PC-9 (cell line): ENCODE data around the gene TMEM109. TPM values are rescaled to one million over a fixed set of nuclear protein-coding genes. Genes with fewer than 3 reads are reported as not detected.

Experiments used
- BruUV-seq: library from RNA; stranded (reverse); fragments of 400-500 nt; replicated peaks from 2 replicates; lab custom pipeline; 2021; lab: Mats Ljungman, UMichigan
- CTCF ChIA-PET: fragments of 300-600 bp; sonication (Branson Sonifier 250); formaldehyde crosslinking; loops from one replicate; lab custom pipeline; 2022; ENCODE audit warnings: antibody characterized with exemption; lab: Charles Lee
- POLR2A ChIA-PET: fragments of 300-600 bp; sonication (Branson Sonifier 250); formaldehyde crosslinking; loops from one replicate; lab custom pipeline; 2022; ENCODE audit warnings: antibody characterized with exemption; ENCODE audit not compliant: unreplicated experiment; lab: Charles Lee
- DNase-seq, 2 experiments: peaks; one replicate each; pipeline versions ENCODE4 v3.0.0 to v3.0.0-alpha.2; 2015 to 2022; ENCODE audit warnings: mixed read lengths in 1 of 2
- H2AFZ ChIP-seq: fragments of 200-600 bp; sonication (generic); 2 replicates; pipeline ENCODE4 v1.8.1; 2017; ENCODE audit warnings: antibody characterized with exemption
- H3F3A ChIP-seq: fragments of 200-600 bp; sonication (generic); 2 replicates; pipeline ENCODE4 v1.8.1; 2017; ENCODE audit warnings: antibody characterized with exemption, mild to moderate bottlenecking, low read depth; ENCODE audit not compliant: insufficient read depth
- H3K27ac ChIP-seq: fragments of 200-600 bp; sonication (generic); 2 replicates; pipeline ENCODE4 v1.6.1; 2016; ENCODE audit warnings: mixed run types
- H3K27me3 ChIP-seq: fragments of 200-600 bp; sonication (generic); 2 replicates; pipeline ENCODE4 v1.6.1; 2016; ENCODE audit warnings: low read depth, mixed run types; ENCODE audit not compliant: insufficient read depth
- H3K36me3 ChIP-seq: fragments of 200-600 bp; sonication (generic); 2 replicates; pipeline ENCODE4 v1.6.1; 2016; ENCODE audit warnings: low read depth, mixed run types
- H3K4me1 ChIP-seq: fragments of 200-600 bp; sonication (generic); replicated peaks from 2 replicates; pipeline ENCODE4 v1.6.1; 2016; ENCODE audit warnings: mixed run types; ENCODE audit not compliant: insufficient read depth
- H3K4me2 ChIP-seq: fragments of 200-600 bp; sonication (generic); 2 replicates; pipeline ENCODE4 v1.6.1; 2017; ENCODE audit warnings: mixed run types
- H3K4me3 ChIP-seq: fragments of 200-600 bp; sonication (generic); 2 replicates; pipeline ENCODE4 v1.6.1; 2016; ENCODE audit warnings: mixed run types
- H3K79me2 ChIP-seq: fragments of 200-600 bp; sonication (generic); 2 replicates; pipeline ENCODE4 v1.6.1; 2017; ENCODE audit warnings: low read depth, mixed run types
- H3K9me2 ChIP-seq: fragments of 200-600 bp; sonication (generic); 2 replicates; pipeline ENCODE4 v1.8.1; 2017; ENCODE audit warnings: mild to moderate bottlenecking; ENCODE audit not compliant: insufficient read depth
- H3K9me3 ChIP-seq: fragments of 200-600 bp; sonication (generic); 2 replicates; pipeline ENCODE4 v1.8.1; 2016; ENCODE audit warnings: low read depth; ENCODE audit not compliant: insufficient read depth
- H4K20me1 ChIP-seq: fragments of 200-600 bp; sonication (generic); 2 replicates; pipeline ENCODE4 v1.8.1; 2017; ENCODE audit not compliant: insufficient read depth
- CTCF ChIP-seq: fragments of 200-600 bp; sonication (generic); conservative IDR thresholded peaks from 2 replicates; pipeline ENCODE4 v1.6.1; 2017; ENCODE audit warnings: mixed run types, antibody characterized with exemption, mild to moderate bottlenecking, moderate library complexity
- EZH2 ChIP-seq: fragments of 200-600 bp; sonication (generic); IDR thresholded peaks from 2 replicates; pipeline ENCODE4 v1.8.0; 2017; ENCODE audit warnings: antibody characterized with exemption, low read depth
- intact Hi-C: fragments of 100-400 bp; cut with micrococcal nuclease; formaldehyde crosslinking; loops from one replicate; pipeline ENCODE4 v1.10.0; 2022; ENCODE audit not compliant: unreplicated experiment
- total RNA-seq: library from RNA; stranded (reverse); gene quantifications from 2 replicates; pipeline ENCODE4 v1.2.3, GENCODE V29; 2021

TMEM109 gene
- total RNA-seq, 1 experiment from 2014 or later: 105 TPM

- Histone ChIP-seq H3K4me3 (no peak overlapping the region), H4K20me1 (no peaks in the 10 kb centered on the region), H3K27ac (no peak overlapping the region), H2AFZ (no peak overlapping the region), H3K36me3 (no peaks in the 10 kb centered on the region), H3K9me2 (no peaks in the 10 kb centered on the region), H3F3A (no peaks in the 10 kb centered on the region), H3K4me1 (no peaks in the 10 kb centered on the region), H3K27me3 (no peaks in the 10 kb centered on the region), H3K4me2 (no peak overlapping the region), H3K9me3 (no peaks in the 10 kb centered on the region), H3K79me2 (no peaks in the 10 kb centered on the region)
- ChIA-PET CTCF (no interaction called here), POLR2A (no interaction called here)
- intact Hi-C loops: no loop called here
- TF ChIP-seq EZH2: no peak
- no peak for TF ChIP-seq CTCF
- no peak for DNase-seq
- BruUV-seq: no TSS peak
These were observed 40.5 kb downstream of the TMEM109 start for GRCh38 chr11:60954421-60954820.

GRCh38 chr11:60955571-60955970, 41.6 kb downstream of the TMEM109 start:
- Histone ChIP-seq H3K9me3 (no peaks in the 10 kb centered on the region), H3K36me3 (no peaks in the 10 kb centered on the region), H4K20me1 (no peaks in the 10 kb centered on the region), H3K4me3 (no peak overlapping the region), H3K9me2 (no peaks in the 10 kb centered on the region), H3K27me3 (0 out of 2 replicates have a peak, but pooled peaks cover 2% of the 10 kb centered on the region), H3K4me1 (0 out of 2 replicates have a peak, but pooled peaks cover 4% of the 10 kb centered on the region), H3K27ac (no peak overlapping the region), H3K79me2 (no peaks in the 10 kb centered on the region), H3F3A (no peaks in the 10 kb centered on the region), H3K4me2 (no peak overlapping the region), H2AFZ (no peak overlapping the region)
- TF ChIP-seq EZH2 (no peak), CTCF (no peak)
- BruUV-seq: no TSS peak
- no peak for DNase-seq
- ChIA-PET CTCF (no interaction called here), POLR2A (no interaction called here)
- intact Hi-C loops: no loop called here

GRCh38 chr11:60957188-60957587, 43.2 kb downstream of the TMEM109 start:
- CTCF ChIA-PET: no interaction called here
- no peaks in the 10 kb centered on the region for H3K9me3 ChIP-seq

More at GRCh38 chr11:60957188-60957587, 43.2 kb downstream of the TMEM109 start:
- Histone ChIP-seq H3K27ac (no peak overlapping the region), H2AFZ (no peak overlapping the region), H3F3A (no peaks in the 10 kb centered on the region), H3K4me1 (0 out of 2 replicates have a peak, but pooled peaks cover 4% of the 10 kb centered on the region), H3K9me2 (no peaks in the 10 kb centered on the region), H4K20me1 (no peaks in the 10 kb centered on the region), H3K36me3 (no peaks in the 10 kb centered on the region), H3K27me3 (peaks cover 10% of the 10 kb centered on the region; the same call in 1 of the 2 replicates), H3K4me3 (no peak overlapping the region), H3K4me2 (no peak overlapping the region), H3K79me2 (no peaks in the 10 kb centered on the region)
- TF ChIP-seq CTCF (no peak), EZH2 (no peak)
- BruUV-seq: no TSS peak
- POLR2A ChIA-PET: no interaction called here
- intact Hi-C loops: no loop called here
- no peak for DNase-seq
